MCF 10A (cell line): Measurements from ENCODE around the gene GP9. TPM values are rescaled to one million over a fixed set of nuclear protein-coding genes. Genes with fewer than 3 reads are reported as not detected.

Source experiments
- BruUV-seq: library from RNA; stranded (reverse); fragments of 400-500 nt; replicated peaks from 2 replicates; lab custom pipeline; 2021; lab: Mats Ljungman, UMichigan
- CTCF ChIA-PET: fragments of 300-600 bp; sonication (Branson Sonifier 250); formaldehyde crosslinking; extraction: SDS; loops from one replicate; lab custom pipeline; 2021; ENCODE audit warnings: antibody characterized with exemption, inconsistent platforms; lab: Yijun Ruan, JAX
- POLR2A ChIA-PET: fragments of 300-600, 350-650 bp; sonication (Branson Sonifier 250); formaldehyde crosslinking; extraction: SDS; loops from one replicate; lab custom pipeline; 2020; ENCODE audit warnings: antibody characterized with exemption, inconsistent platforms; lab: Yijun Ruan, JAX
- DNase-seq: peaks from one replicate; pipeline ENCODE4 v3.0.0-alpha.2; 2018; ENCODE audit not compliant: unreplicated experiment
- H3K27ac Mint-ChIP-seq: one replicate; pipeline ENCODE4 v1.8.0; 2022; ENCODE audit warnings: mild to moderate bottlenecking, low read depth, mixed read lengths; ENCODE audit not compliant: unreplicated experiment
- H3K27me3 Mint-ChIP-seq: one replicate; pipeline ENCODE4 v1.8.0; 2022; ENCODE audit warnings: mixed read lengths; ENCODE audit not compliant: insufficient read depth, unreplicated experiment
- H3K36me3 Mint-ChIP-seq: one replicate; pipeline ENCODE4 v1.8.0; 2022; ENCODE audit warnings: mild to moderate bottlenecking, moderate library complexity, mixed read lengths; ENCODE audit not compliant: insufficient read depth, unreplicated experiment
- H3K4me1 Mint-ChIP-seq: one replicate; pipeline ENCODE4 v1.8.0; 2022; ENCODE audit warnings: mixed read lengths; ENCODE audit not compliant: insufficient read depth, unreplicated experiment
- H3K4me3 Mint-ChIP-seq: one replicate; pipeline ENCODE4 v1.8.0; 2022; ENCODE audit warnings: mild to moderate bottlenecking, moderate library complexity, mixed read lengths; ENCODE audit not compliant: unreplicated experiment
- H3K9me3 Mint-ChIP-seq: one replicate; pipeline ENCODE4 v1.8.0; 2022; ENCODE audit warnings: mixed read lengths; ENCODE audit not compliant: unreplicated experiment
- intact Hi-C: fragments of 100-400 bp; cut with micrococcal nuclease; formaldehyde crosslinking; loops from 2 replicates; pipeline ENCODE4 v1.14.1; 2022
- total RNA-seq: library from RNA; stranded (reverse); gene quantifications from 2 replicates; pipeline ENCODE4 v1.2.3, GENCODE V29; 2022
- TF ChIP-seq, protein P1 (sequence below): fragments of 200-600 bp; IDR thresholded peaks from one replicate; pipeline ENCODE4 v1.8.0; 2022; ENCODE audit warnings: antibody characterized with exemption, mild to moderate bottlenecking; ENCODE audit not compliant: unreplicated experiment

The GP9 gene
- total RNA-seq, 1 experiment from 2014 or later: not detected

DNA sequence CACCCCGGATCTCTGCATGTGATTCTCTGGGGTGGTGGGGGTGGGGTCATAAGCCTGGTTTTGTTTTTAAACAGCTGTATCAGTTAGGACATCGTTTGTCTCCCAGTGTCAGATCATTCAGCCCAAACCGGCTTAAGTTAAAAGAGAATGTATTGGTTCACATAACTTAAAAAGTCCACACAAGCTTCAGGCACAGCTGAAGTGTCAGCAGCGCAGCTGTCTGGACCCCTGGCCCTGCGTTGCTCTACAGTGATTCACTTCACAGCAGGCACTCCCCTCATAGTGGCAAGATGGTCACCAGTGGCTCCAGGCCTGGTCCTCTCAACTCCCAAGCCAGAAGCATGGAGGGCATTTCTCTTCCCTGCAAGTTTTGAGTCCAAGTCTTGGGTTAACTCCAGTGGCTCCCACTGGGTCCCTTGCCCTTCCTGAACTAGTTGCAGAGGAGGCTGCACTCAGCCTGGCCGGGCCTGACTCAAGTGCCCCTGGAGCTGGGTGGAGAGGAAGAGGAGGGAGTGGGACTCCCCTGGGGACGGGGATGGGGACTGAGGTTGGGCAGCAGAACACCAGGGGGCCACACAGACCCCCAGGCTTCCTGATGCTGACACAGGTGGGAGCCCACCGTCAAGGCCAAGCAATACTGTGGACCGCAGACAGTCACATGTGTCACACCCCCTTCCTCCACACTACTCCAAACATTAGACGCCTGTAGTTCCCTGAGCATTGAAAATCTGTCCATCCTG, 28.9 kb upstream of the GP9 start:
- no TSS peak for BruUV-seq
- Mint-ChIP-seq H3K9me3 (no peaks in the 10 kb centered on the region), H3K4me3 (no peak overlapping the region), H3K27me3 (no peaks in the 10 kb centered on the region), H3K4me1 (no peaks in the 10 kb centered on the region), H3K36me3 (peaks cover 7% of the 10 kb centered on the region), H3K27ac (no peak overlapping the region)
- ChIA-PET POLR2A (no interaction called here), CTCF (interaction anchor here (0.6 to 1.6 kb wide), 4 partner anchors 22 to 62 kb away, joined by 3 to 4 read pairs (median 4); no protein-coding TSS in a partner anchor)
- TF ChIP-seq, protein P1, sequence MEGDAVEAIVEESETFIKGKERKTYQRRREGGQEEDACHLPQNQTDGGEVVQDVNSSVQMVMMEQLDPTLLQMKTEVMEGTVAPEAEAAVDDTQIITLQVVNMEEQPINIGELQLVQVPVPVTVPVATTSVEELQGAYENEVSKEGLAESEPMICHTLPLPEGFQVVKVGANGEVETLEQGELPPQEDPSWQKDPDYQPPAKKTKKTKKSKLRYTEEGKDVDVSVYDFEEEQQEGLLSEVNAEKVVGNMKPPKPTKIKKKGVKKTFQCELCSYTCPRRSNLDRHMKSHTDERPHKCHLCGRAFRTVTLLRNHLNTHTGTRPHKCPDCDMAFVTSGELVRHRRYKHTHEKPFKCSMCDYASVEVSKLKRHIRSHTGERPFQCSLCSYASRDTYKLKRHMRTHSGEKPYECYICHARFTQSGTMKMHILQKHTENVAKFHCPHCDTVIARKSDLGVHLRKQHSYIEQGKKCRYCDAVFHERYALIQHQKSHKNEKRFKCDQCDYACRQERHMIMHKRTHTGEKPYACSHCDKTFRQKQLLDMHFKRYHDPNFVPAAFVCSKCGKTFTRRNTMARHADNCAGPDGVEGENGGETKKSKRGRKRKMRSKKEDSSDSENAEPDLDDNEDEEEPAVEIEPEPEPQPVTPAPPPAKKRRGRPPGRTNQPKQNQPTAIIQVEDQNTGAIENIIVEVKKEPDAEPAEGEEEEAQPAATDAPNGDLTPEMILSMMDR: no peak
- intact Hi-C loops: no loop called here
- no peak for DNase-seq

GRCh38 chr3:129032716-129033115, 27.9 kb upstream of the GP9 start:
- intact Hi-C loops: no loop called here
- Mint-ChIP-seq H3K36me3 (peaks cover 12% of the 10 kb centered on the region), H3K4me1 (no peaks in the 10 kb centered on the region), H3K27ac (no peak overlapping the region), H3K27me3 (no peaks in the 10 kb centered on the region), H3K9me3 (no peaks in the 10 kb centered on the region), H3K4me3 (no peak overlapping the region)
- DNase-seq: no peak
- ChIA-PET CTCF (interaction anchor here (1.6 kb wide), 1 partner anchor 21 kb away, joined by 4 read pairs; no protein-coding TSS in a partner anchor), POLR2A (no interaction called here)
- BruUV-seq: no TSS peak
- TF ChIP-seq, protein P1: no peak

- no TSS peak for BruUV-seq
- intact Hi-C loops: no loop called here
- Mint-ChIP-seq H3K9me3 (no peaks in the 10 kb centered on the region), H3K36me3 (peaks cover 12% of the 10 kb centered on the region), H3K27ac (no peak overlapping the region), H3K4me1 (no peaks in the 10 kb centered on the region), H3K4me3 (no peak overlapping the region), H3K27me3 (no peaks in the 10 kb centered on the region)
- CTCF ChIA-PET: no interaction called here
- POLR2A ChIA-PET: no interaction called here
- no peak for DNase-seq
- TF ChIP-seq, protein P1: no peak
These were observed 27.4 kb upstream of the GP9 start for GRCh38 chr3:129033151-129033550.

DNA sequence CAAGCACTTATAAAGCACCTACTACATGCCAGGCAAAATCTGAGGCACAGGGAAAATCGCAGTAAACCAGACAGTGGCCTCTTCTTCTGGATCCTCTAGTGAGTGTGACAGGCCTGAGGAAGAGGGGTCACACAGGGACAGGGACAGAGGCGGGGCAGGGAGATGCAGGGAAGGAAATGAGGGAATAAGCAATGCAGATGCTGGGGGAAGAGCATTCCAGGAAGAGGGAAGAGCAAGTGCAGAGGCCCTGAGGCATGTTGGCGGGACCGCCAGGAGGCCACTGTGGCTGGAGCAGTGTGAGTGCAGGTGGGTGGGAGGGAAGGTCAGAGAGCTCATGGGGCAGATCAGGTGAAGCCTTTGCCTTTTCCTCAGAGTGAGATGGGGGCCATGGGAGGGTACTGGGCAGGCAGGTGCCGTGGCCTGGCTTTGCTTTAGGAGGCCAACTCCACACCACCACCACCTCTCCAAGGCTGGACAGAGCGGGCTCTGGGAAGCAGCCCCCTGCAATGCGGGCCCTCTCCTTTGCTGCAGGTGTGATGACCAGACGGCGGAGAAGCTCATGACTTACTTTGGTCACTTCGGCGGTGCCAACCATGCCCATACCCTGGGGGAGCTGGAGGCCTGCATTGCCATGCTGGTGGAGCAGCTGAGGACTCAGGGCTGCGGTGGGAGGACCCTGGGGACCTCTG, 26.8 kb upstream of the GP9 start:
- TF ChIP-seq, protein P1: no peak

More for the DNA sequence above, 26.8 kb upstream of the GP9 start:
- H3K27me3 Mint-ChIP-seq: no peaks in the 10 kb centered on the region
- no TSS peak for BruUV-seq
- ChIA-PET POLR2A (no interaction called here), CTCF (interaction anchor here (0.5 to 0.9 kb wide), 3 partner anchors 10 to 405 kb away, joined by 3 to 5 read pairs (median 4); no protein-coding TSS in a partner anchor)
- H3K9me3 Mint-ChIP-seq: no peaks in the 10 kb centered on the region
- DNase-seq: no peak
- no peak overlapping the region for H3K27ac Mint-ChIP-seq
- peaks cover 12% of the 10 kb centered on the region for H3K36me3 Mint-ChIP-seq
- H3K4me3 Mint-ChIP-seq: no peak overlapping the region
- intact Hi-C loops: no loop called here
- H3K4me1 Mint-ChIP-seq: no peaks in the 10 kb centered on the region
